GM12865 (cell line): ENCODE results near the gene CEACAM1.
"Not testable (repeated sequence)": the region's sequence is repeated elsewhere in the genome, so short reads cannot be mapped to it uniquely, and the experiment has no call there.

Experiments used
- DNase-seq: peaks from one replicate; pipeline ENCODE4 v3.0.0; 2010; ENCODE audit warnings: low read depth
- H3K4me3 ChIP-seq: 2 replicates; pipeline ENCODE4 v1.5.1; 2011; ENCODE audit warnings: mild to moderate bottlenecking, low read depth, low read length, control low read depth
- TF ChIP-seq, protein P1 (sequence below): IDR thresholded peaks from 2 replicates; pipeline ENCODE4 v1.5.1; 2011; ENCODE audit warnings: low read length, control low read depth, low read depth, inconsistent platforms; ENCODE audit not compliant: insufficient read depth; ENCODE audit errors: missing control alignments

CEACAM1 gene

DNA sequence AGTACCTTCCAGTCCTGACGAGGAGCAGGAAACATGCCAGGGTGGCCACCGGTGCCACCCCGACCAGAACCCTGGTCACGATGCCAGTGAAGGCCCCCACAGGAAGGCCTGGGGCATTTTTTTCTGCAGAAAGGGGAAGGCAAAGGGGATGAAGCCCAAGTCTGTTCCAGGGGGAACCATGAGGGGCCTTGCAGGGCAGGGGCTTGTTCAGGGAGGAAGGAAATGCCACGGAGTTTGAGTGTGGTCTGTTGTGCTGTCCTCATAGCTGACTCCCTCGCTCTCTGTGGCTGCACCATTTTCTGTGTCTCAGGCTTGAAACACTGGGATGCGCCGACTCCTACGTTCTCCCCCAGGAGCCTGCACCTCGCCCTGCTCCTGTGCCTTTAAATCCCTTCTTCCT, 27.5 kb upstream of the CEACAM1 start:
- no peak for DNase-seq
- TF ChIP-seq, protein P1, sequence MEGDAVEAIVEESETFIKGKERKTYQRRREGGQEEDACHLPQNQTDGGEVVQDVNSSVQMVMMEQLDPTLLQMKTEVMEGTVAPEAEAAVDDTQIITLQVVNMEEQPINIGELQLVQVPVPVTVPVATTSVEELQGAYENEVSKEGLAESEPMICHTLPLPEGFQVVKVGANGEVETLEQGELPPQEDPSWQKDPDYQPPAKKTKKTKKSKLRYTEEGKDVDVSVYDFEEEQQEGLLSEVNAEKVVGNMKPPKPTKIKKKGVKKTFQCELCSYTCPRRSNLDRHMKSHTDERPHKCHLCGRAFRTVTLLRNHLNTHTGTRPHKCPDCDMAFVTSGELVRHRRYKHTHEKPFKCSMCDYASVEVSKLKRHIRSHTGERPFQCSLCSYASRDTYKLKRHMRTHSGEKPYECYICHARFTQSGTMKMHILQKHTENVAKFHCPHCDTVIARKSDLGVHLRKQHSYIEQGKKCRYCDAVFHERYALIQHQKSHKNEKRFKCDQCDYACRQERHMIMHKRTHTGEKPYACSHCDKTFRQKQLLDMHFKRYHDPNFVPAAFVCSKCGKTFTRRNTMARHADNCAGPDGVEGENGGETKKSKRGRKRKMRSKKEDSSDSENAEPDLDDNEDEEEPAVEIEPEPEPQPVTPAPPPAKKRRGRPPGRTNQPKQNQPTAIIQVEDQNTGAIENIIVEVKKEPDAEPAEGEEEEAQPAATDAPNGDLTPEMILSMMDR: no peak
- H3K4me3 ChIP-seq: no peak overlapping the region

DNA sequence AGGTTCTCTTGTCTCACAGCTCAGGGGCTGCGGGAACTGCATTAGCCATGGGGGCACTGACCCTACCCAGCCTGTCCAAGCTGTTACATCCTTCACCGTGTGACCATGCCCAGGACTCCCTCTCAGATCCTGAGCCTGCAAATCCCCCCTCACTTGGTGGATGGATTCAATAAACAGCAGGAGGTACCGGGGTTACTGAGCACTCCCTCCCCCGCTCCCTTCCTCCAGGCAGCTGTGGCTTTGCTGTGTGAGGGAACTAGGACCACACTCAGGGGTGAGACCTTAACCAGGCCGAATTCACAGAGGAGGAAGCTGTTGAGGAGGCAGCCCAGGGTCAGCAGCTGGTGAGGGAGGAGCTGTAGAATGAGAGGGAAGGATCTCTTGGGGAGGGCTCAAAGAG, 27.0 kb upstream of the CEACAM1 start:
- TF ChIP-seq, protein P1: no peak
- no peak overlapping the region for H3K4me3 ChIP-seq
- no peak for DNase-seq

DNA sequence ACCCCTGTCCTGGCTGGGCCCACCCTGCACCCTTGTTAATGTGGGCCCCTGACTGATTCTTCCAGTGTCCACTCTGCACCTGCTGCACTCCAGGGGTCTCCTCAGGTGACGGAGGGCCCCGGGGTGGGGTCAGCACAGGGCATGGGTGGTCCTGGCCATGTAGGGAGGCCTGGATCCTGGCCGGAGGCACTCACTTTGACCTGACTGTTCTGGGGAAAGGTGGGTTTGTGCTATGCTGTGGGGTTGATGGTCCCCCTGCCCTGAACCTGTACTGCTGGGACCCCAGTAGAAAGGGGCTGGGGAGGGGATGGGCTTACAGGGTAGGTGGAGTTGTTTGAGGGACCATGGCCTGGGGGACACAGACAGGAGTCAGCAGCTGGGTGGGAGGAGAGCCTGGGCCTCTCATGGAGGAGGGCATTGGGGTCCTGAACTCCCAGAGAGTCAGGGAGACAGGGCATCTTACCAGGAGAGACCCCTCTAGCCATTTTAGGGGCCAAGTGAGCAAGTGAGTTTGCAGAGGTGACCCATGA, 25.8 kb upstream of the CEACAM1 start:
- TF ChIP-seq, protein P1: no peak
- no peak overlapping the region for H3K4me3 ChIP-seq
- DNase-seq: no peak

DNA sequence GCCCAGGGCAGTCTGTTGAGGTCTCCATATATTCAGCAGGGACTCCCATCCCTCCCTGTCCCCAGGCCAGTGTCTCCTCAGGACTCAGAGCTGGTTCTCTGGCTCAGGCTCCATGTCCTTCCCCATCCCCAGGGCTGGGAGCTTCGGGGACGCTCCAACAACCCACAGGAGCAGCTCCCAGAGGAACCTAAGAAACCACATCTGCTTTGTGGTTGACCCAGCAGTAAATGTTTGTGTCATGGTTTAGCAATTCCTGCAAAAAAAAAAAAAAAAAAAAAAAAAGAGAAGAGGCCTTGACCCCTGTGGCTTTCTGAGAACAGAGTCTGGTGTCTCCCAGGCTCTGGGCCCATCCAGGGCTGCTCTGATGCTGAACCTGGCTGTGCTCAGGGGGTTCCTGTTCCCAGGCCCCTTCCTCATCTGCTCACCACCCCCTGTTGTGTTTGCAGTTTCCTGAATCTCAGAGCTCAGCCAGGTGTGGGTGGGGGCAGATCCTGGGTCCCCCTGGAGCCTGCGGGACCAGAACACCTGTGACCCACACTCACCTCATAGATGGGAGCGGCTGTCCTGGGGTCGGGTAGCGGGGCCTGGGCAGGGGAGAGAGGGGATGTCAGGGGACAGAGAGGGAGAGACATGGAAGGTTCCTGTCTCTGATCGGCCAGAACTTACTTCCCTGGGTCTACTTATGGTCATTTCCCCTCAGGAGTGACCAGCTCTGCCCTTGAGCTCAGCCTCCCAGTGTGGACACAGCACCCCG, 25.2 kb upstream of the CEACAM1 start:
- no peak for DNase-seq
- TF ChIP-seq, protein P1: no peak
- H3K4me3 ChIP-seq: no peak overlapping the region

DNA sequence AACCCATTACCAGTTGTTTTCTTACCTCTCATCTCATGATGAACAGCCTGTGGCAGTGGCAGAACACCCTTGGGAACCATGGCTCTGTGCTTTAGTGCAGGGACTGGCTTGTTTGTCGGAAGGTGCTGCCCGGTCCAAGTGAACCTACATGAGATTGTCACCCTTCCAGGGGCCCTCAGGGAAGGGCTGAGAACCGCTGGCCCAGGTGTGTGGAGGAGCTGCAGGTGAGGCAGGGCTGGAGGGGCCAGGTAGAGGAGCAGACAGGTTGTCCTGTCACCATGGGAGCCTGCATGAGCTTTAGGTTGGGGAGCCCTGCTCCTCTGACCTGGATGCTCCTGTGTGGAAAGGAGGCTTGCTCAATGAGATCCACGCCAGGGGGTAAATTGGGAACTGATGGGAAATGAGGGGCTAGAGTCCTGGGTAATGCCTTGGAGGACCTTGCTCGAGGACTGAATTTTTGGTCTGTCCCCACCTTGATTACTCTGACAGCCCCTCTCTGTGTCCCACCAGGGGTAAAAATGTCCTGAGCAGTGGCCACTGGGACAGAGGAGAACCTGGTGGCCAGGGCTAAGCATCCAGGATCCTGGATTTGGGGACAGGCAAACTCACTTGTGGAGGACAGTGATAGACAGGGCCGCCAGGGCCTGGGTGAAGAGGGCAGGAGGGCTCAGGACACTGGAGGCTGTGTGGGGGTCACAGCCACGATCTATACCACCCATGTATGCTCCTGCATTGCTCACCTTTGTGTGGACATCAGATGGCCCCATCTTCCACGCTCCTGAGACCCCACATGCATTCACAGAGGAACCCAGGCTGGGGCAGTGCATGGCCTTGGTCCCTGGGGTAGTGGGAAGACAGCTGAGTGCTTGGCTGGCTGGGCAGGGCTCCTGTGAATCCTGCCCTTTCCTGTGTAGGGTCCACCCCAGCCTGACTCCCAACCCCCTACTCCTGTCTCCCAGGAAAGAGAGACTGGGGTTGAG, 24.1 kb upstream of the CEACAM1 start:
- DNase-seq: no peak
- no peak overlapping the region for H3K4me3 ChIP-seq
- TF ChIP-seq, protein P1: no peak

DNA sequence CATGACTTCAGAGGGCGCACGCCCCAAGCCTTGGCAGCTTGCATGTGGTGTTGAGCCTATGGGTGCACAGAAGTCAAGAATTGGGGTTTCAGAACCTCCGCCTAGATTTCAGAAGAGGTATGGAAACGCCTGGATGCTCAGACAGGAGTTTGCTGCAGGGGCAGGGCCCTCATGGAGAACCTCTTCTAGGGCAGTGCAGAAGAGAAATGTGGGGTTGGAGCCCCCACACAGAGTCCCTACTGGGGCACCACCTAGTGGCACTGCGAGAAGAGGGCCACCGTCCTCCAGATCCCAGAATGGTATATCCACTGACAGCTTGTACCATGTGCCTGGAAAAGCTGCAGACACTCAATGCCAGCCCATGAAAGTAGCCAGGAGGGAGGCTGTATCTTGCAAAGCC, 22.2 kb upstream of the CEACAM1 start:
- DNase-seq, H3K4me3 ChIP-seq: not testable (repeated sequence)

DNA sequence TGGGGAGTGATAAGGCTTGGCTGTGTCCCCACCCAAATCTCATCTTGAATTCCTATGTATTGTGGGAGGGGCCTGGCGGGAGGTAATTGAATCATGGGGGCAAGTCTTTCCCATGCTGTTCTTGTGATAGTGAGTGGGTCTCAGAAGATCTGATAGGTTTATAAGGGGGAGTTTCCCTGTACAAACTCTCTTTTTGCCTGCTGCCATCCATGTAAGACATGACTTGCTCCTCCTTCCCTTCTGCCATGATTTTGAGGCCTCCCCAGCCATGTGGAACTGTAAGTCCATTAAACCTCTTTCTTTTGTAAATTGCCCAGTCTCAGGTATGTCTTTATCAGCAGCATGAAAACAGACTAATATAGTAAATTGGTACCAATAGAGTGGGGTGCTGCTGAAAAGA, 20.8 kb upstream of the CEACAM1 start:
- H3K4me3 ChIP-seq, DNase-seq: not testable (repeated sequence)
